B cell (primary cell): Measurements from ENCODE around the gene RTKN. TPM values are rescaled to one million over a fixed set of nuclear protein-coding genes. Genes with fewer than 3 reads are reported as not detected.

ENCODE experiments used
- ATAC-seq: fragments of 200-7000 bp; cut with Tn5 transposase; one replicate; pipeline ENCODE4 v1.10.0; 2021; ENCODE audit warnings: low read depth, mild to moderate bottlenecking, moderate number of reproducible peaks, moderate library complexity
- CTCF ChIA-PET: fragments of 350-600 bp; sonication (Branson Sonifier 250); formaldehyde crosslinking; loops from one replicate; lab custom pipeline; 2021; ENCODE audit warnings: antibody characterized with exemption, inconsistent platforms; lab: Charles Lee
- POLR2A ChIA-PET: fragments of 350-600 bp; sonication (Branson Sonifier 250); formaldehyde crosslinking; loops from one replicate; lab custom pipeline; 2021; ENCODE audit warnings: antibody characterized with exemption; lab: Charles Lee
- DNase-seq: peaks from one replicate; pipeline ENCODE4 v3.0.0; 2013
- H2AFZ ChIP-seq: 2 replicates; pipeline ENCODE4 v1.6.1; 2012; ENCODE audit warnings: mild to moderate bottlenecking, low read depth, low read length; ENCODE audit not compliant: insufficient read depth, poor library complexity, severe bottlenecking
- H3K27ac ChIP-seq, 2 donors: 1 replicate in 1 of 2; 2 replicates in 1 of 2; pipeline ENCODE4 v1.5.1; 2012 to 2013; ENCODE audit warnings: low read length in 2 of 2, mild to moderate bottlenecking in 2 of 2, moderate library complexity in 1 of 2
- H3K27me3 ChIP-seq, 4 experiments: fragments of 200-600 bp in 1 of 4; sonication (generic) in 1 of 4; replicated peaks in 1 of 4; 1 replicate in 2 of 4; 2 replicates in 2 of 4; pipeline versions ENCODE4 v1.6.1 to v1.7.0; 2013 to 2016; ENCODE audit warnings: low read length in 3 of 4, mild to moderate bottlenecking in 2 of 4, mixed read lengths in 1 of 4, moderate library complexity in 1 of 4; ENCODE audit not compliant: insufficient read depth in 4 of 4, control insufficient read depth in 3 of 4; ENCODE audit errors: control extremely low read depth in 1 of 4
- H3K36me3 ChIP-seq, 2 experiments: replicated peaks in 1 of 2; 1 replicate in 1 of 2; 2 replicates in 1 of 2; pipeline versions ENCODE4 v1.6.1 to v1.7.1; 2013; ENCODE audit warnings: low read length in 1 of 2; ENCODE audit not compliant: insufficient read depth in 2 of 2, control insufficient read depth in 1 of 2; ENCODE audit errors: control extremely low read depth in 1 of 2, extremely low read depth in 1 of 2
- H3K4me1 ChIP-seq, 2 donors: fragments of 200-600 bp in 1 of 2; sonication (generic) in 1 of 2; 1 replicate in 1 of 2; 2 replicates in 1 of 2; pipeline versions ENCODE4 v1.5.1 to v1.6.1; 2013 to 2017; ENCODE audit warnings: low read length in 2 of 2; ENCODE audit not compliant: control insufficient read depth in 2 of 2, insufficient read depth in 2 of 2
- H3K4me2 ChIP-seq: replicated peaks from 2 replicates; pipeline ENCODE3; 2012; ENCODE audit warnings: mild to moderate bottlenecking, low read depth, low read length; ENCODE audit not compliant: poor library complexity, severe bottlenecking
- H3K4me3 ChIP-seq, 5 experiments: fragments of 200-600 bp in 1 of 5; sonication (generic) in 1 of 5; 1 replicate in 3 of 5; 2 replicates in 2 of 5; pipeline versions ENCODE4 v1.5.1 to v1.7.0; 2011 to 2016; ENCODE audit warnings: low read length in 4 of 5, mild to moderate bottlenecking in 4 of 5, low read depth in 2 of 5, control low read depth in 1 of 5, moderate library complexity in 1 of 5; ENCODE audit not compliant: insufficient read depth in 1 of 5; ENCODE audit errors: control extremely low read depth in 1 of 5, extremely low read depth in 1 of 5
- H3K79me2 ChIP-seq: fragments of 200-600 bp; sonication (generic); one replicate; pipeline ENCODE4 v1.6.0; 2016; ENCODE audit warnings: low read length; ENCODE audit not compliant: control insufficient read depth, insufficient read depth
- H3K9ac ChIP-seq: fragments of 200-600 bp; sonication (generic); 2 replicates; pipeline ENCODE4 v1.6.1; 2017; ENCODE audit warnings: mild to moderate bottlenecking, low read length, moderate library complexity
- H3K9me3 ChIP-seq, 3 donors: one replicate each; pipeline versions ENCODE4 v1.6.1 to v1.7.1; 2013; ENCODE audit warnings: low read length in 2 of 3; ENCODE audit not compliant: control insufficient read depth in 2 of 3, insufficient read depth in 1 of 3; ENCODE audit errors: control extremely low read depth in 1 of 3
- H4K20me1 ChIP-seq: 2 replicates; pipeline ENCODE4 v1.6.0; 2012; ENCODE audit warnings: mild to moderate bottlenecking, low read length; ENCODE audit not compliant: insufficient read depth, control insufficient read depth, poor library complexity, severe bottlenecking
- H3K27ac Mint-ChIP-seq: one replicate; pipeline ENCODE4 v1.8.0; 2021; ENCODE audit warnings: mixed read lengths
- H3K27me3 Mint-ChIP-seq: one replicate; pipeline ENCODE4 v1.8.0; 2021; ENCODE audit warnings: mixed read lengths
- H3K4me1 Mint-ChIP-seq: one replicate; pipeline ENCODE4 v1.8.0; 2021; ENCODE audit warnings: mixed read lengths
- H3K4me3 Mint-ChIP-seq: one replicate; pipeline ENCODE4 v1.8.0; 2021; ENCODE audit warnings: mixed read lengths
- H3K9me3 Mint-ChIP-seq: one replicate; pipeline ENCODE4 v1.8.0; 2022; ENCODE audit warnings: mixed read lengths; ENCODE audit not compliant: insufficient read depth
- EZH2 ChIP-seq: IDR thresholded peaks from 2 replicates; pipeline ENCODE4 v1.6.1; 2012; ENCODE audit warnings: borderline replicate concordance, low read depth, mild to moderate bottlenecking, moderate library complexity, low read length; ENCODE audit not compliant: insufficient read depth, poor library complexity, severe bottlenecking
- WGBS: methylation state at CpG from one replicate; pipeline ENCODE4 v1.1.5; 2013; ENCODE audit warnings: missing lambda C conversion rate; ENCODE audit not compliant: insufficient coverage; 5-methylcytosine and 5-hydroxymethylcytosine counted together
- intact Hi-C: fragments of 100-400 bp; cut with micrococcal nuclease; formaldehyde crosslinking; loops from one replicate; pipeline ENCODE4 v1.10.0; 2022
- polyA plus RNA-seq: library from polyadenylated mRNA; depleted of rRNA; stranded (reverse); fragments of >200 nt; gene quantifications from 2 replicates; pipeline ENCODE4 v1.2.3, GENCODE V29; 2012
- total RNA-seq, 2 donors: library from RNA; stranded (reverse); fragments of 120-200 nt in 1 of 2; gene quantifications; 1 replicate in 1 of 2; 2 replicates in 1 of 2; pipeline versions ENCODE4 v1.2.3 to v1.2.4, GENCODE V29; 2013 to 2022
- TF ChIP-seq, protein P1 (sequence below): fragments of 200-600 bp; IDR thresholded peaks from one replicate; pipeline ENCODE4 v1.8.0; 2022; ENCODE audit warnings: antibody characterized with exemption, mild to moderate bottlenecking

The RTKN gene
- total and polyA plus RNA-seq, 2 donors (not counting 1 experiment from before 2014, with no cell fraction given) = 5.1 to 10.5 TPM

DNA sequence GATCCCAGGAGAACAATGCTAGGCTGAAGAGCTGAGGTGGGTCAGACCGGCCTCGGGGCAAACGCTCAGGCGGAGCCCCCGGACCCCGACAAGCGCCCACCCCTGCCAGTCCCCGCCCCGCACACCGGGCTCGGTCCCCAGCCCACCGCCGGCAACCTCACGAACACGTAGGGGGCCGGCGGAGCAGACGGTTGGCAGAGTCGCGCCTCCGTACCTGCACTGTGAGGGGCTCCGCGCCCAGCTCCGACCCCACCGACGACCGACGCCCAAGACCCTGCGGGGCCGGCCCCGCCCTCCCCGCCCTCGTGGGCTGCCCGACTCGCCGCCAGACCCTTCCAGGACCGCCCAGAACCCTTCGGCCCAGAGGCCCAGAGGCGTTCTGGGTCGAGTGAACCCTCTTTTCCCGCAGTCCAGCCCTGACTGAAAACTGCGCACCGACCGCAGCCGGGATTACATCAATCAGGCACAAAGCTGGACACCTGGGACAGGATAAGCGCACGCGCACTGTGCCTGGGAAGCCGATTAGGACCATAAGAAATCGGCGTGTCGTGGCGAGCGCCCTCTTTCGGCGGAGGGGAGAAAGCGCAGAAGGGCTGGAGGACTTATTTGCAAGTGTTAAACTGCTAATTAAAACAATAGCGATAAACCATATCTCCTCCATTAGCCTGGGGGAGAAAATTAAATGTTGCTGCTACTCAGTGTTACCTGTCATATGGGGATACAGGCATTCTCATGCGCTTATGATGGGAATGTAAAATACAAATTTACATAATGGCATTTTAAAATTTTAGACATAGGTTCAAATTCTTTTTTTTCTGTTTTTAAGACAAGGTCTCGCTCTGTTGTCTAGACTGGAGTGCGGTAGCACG is 49.9 kb downstream of the RTKN start:
- Histone ChIP-seq H3K79me2 (peaks cover 59% of the 10 kb centered on the region), H2AFZ (peak overlapping the region; percentile 83), H3K36me3 (no peaks in the 10 kb centered on the region), H3K9ac (peak overlapping the region; percentile 92), H3K27me3 (peaks cover 0 to 7% (median 0%) of the 10 kb centered on the region in 4 experiments), H3K9me3 (no peaks in the 10 kb centered on the region), H3K27ac (peak overlapping the region; percentile 94 to 95), H4K20me1 (peaks cover 24% of the 10 kb centered on the region), H3K4me2 (peak overlapping the region; percentile 81), H3K4me3 (peak overlapping the region; percentile 71 to 88 (median 80)), H3K4me1 (peaks cover 18 to 24% of the 10 kb centered on the region in 2 donors)
- peak; percentile 89 for ATAC-seq
- ChIA-PET POLR2A (interaction anchor here (0.9 to 1.6 kb wide), 8 partner anchors 22 to 138 kb away, joined by 3 to 6 read pairs (median 3); partner anchors contain the start of genes AUP1, C2orf81, HTRA2 and INO80B), CTCF (interaction anchor here (0.7 to 2.2 kb wide), 22 partner anchors 9 to 568 kb away, joined by 3 to 11 read pairs (median 3); partner anchors contain the start of genes AUP1, C2orf81, HTRA2 and INO80B)
- intact Hi-C loops = loop anchor here (1.0 to 10.0 kb wide), 12 partner anchors 23 to 655 kb away; partner anchors contain the start of genes C2orf81, CCDC142, DOK1 and LOXL3
- 3% methylated on average over 51 of the region's 62 CpGs for WGBS
- H3K27me3 Mint-ChIP-seq = peaks cover 5% of the 10 kb centered on the region
- H3K4me1 Mint-ChIP-seq = peaks cover 16% of the 10 kb centered on the region
- peak overlapping the region; percentile 100 for H3K27ac Mint-ChIP-seq
- peak; percentile 98 for DNase-seq
- TF ChIP-seq EZH2 = no peak
- TF ChIP-seq, protein P1, sequence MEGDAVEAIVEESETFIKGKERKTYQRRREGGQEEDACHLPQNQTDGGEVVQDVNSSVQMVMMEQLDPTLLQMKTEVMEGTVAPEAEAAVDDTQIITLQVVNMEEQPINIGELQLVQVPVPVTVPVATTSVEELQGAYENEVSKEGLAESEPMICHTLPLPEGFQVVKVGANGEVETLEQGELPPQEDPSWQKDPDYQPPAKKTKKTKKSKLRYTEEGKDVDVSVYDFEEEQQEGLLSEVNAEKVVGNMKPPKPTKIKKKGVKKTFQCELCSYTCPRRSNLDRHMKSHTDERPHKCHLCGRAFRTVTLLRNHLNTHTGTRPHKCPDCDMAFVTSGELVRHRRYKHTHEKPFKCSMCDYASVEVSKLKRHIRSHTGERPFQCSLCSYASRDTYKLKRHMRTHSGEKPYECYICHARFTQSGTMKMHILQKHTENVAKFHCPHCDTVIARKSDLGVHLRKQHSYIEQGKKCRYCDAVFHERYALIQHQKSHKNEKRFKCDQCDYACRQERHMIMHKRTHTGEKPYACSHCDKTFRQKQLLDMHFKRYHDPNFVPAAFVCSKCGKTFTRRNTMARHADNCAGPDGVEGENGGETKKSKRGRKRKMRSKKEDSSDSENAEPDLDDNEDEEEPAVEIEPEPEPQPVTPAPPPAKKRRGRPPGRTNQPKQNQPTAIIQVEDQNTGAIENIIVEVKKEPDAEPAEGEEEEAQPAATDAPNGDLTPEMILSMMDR = peak; percentile 98
- H3K4me3 Mint-ChIP-seq = peak overlapping the region; percentile 99
- no peaks in the 10 kb centered on the region for H3K9me3 Mint-ChIP-seq
